Fibroblast of lung (primary cell): Measurements from ENCODE around the gene TFCP2.

ENCODE experiments used
- CTCF ChIP-seq, 2 donors: IDR thresholded peaks in 1 of 2; conservative IDR thresholded peaks in 1 of 2; 1 replicate in 1 of 2; 2 replicates in 1 of 2; pipeline ENCODE4 v1.5.1; 2011 to 2012; ENCODE audit warnings: low read length in 2 of 2, control low read depth in 1 of 2, inconsistent platforms in 1 of 2, low read depth in 1 of 2, mild to moderate bottlenecking in 1 of 2
- EZH2 ChIP-seq: IDR thresholded peaks from 2 replicates; pipeline ENCODE4 v1.5.1; 2012; ENCODE audit warnings: low read length, control low read depth, mild to moderate bottlenecking; ENCODE audit errors: missing control alignments

GRCh38 chr12:51216642-51217041, 43.7 kb upstream of the TFCP2 start:
- TF ChIP-seq CTCF (conservative IDR thresholded peaks at IDR 0.05 in 1 of 2, IDR thresholded peaks at IDR 0.05 in 1 of 2; ENCODE audit: low read depth in 1 of 2, low read length in 2 of 2) (no peak), EZH2 (no peak)
